AG10803 (cell line): ENCODE data around the gene FBXL7.

Source experiments
- DNase-seq: peaks from one replicate; pipeline ENCODE4 v3.0.0; 2010; ENCODE audit warnings: low read depth
- H3K4me3 ChIP-seq: 2 replicates; pipeline ENCODE4 v1.5.1; 2011; ENCODE audit warnings: mild to moderate bottlenecking, low read length, control low read depth
- TF ChIP-seq, protein P1 (sequence below): conservative IDR thresholded peaks from 2 replicates; pipeline ENCODE4 v1.5.1; 2011; ENCODE audit warnings: mild to moderate bottlenecking, low read length, control low read depth, inconsistent platforms

The FBXL7 gene

DNA sequence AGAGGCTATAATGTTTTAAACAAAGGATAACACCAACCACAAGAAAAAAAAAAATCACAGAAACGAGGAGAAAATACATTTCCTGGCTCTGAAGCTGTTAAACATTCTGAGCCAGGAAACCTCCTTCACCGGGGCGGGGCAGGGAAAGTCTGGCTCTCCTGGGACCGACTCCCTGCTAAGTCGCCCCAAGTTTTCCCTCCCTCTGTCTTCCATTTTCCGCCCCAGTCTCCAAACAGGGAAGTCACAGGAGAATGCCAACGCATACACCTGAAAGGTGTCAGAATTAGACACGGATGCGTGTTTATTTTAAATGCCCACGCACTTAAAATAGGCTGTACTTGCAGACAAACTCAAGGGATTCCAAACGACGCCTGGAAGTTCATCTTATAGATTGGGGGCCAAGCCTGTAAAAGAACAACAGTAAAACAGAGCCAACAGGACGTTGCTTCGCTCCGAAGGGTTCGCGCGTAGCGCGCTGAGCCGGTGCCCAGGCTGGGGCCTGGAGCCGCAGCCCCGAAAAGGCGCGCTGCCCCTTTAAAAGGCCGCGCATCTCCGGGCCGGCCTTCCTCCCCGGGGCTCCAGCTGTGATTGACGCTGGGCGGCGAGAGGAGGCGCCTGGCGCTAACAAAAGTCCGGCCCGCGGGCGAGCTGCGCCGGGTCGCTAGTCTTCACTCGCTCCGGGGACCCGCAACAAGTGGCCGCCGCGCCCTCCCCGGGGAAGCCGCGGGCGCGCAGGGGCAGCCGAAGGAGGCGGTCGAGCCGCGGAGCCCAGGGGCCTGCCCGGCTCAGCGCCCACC is at the start of gene FBXL7:
FBXL7 (plus strand) TSS at position 653 of the 797 bp plus-strand sequence.
- DNase-seq: peak; percentile 77
- H3K4me3 ChIP-seq: peak within 1 kb of the TSS; percentile 88
- TF ChIP-seq, protein P1, sequence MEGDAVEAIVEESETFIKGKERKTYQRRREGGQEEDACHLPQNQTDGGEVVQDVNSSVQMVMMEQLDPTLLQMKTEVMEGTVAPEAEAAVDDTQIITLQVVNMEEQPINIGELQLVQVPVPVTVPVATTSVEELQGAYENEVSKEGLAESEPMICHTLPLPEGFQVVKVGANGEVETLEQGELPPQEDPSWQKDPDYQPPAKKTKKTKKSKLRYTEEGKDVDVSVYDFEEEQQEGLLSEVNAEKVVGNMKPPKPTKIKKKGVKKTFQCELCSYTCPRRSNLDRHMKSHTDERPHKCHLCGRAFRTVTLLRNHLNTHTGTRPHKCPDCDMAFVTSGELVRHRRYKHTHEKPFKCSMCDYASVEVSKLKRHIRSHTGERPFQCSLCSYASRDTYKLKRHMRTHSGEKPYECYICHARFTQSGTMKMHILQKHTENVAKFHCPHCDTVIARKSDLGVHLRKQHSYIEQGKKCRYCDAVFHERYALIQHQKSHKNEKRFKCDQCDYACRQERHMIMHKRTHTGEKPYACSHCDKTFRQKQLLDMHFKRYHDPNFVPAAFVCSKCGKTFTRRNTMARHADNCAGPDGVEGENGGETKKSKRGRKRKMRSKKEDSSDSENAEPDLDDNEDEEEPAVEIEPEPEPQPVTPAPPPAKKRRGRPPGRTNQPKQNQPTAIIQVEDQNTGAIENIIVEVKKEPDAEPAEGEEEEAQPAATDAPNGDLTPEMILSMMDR: peak; percentile 20

GRCh38 chr5:15450473-15450872 is 49.5 kb upstream of the FBXL7 start:
- no peak overlapping the region for H3K4me3 ChIP-seq
- TF ChIP-seq, protein P1: no peak
- DNase-seq: no peak

DNA sequence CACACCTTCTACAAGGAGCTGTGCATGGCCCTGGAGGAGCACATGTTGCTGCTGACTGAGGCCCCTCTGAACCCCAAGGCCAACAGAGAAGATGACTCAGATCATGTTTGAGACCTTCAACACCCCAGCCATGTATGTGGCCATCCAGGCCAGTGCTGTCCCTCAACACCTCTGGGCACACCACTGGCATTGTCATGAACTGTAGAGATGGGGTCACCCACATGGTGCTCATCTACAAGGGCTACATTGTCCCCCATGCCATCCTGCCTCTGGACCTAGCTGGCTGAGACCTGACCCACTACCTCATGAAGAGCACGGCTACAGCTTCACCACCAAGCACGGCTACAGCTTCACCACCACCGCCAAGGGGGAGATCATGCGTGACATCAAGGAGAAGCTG is 49.0 kb upstream of the FBXL7 start:
- no peak for DNase-seq
- TF ChIP-seq, protein P1: no peak
- H3K4me3 ChIP-seq: no peak overlapping the region

DNA sequence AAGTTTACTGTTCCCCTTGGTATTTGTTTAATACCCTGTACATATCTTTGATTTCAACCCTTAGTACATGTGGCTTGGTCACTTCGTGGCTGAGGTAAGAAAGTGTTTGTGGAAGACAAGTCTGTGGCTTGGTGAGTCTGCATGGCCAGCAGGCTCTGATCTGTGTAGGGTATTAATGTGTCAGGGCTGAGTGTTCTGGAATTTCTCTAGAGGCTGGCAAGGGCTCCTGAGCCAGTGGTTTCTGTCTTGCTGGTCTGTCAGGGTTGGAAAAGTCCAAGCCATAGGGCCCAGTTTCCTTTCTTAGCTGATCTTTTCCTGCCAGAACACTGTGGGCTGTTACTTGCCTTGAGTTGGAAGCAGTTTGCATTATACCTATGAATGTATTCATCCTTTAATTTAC is 48.0 kb upstream of the FBXL7 start:
- DNase-seq: peak; percentile 12
- TF ChIP-seq, protein P1: no peak
- H3K4me3 ChIP-seq: no peak overlapping the region

- TF ChIP-seq, protein P1: no peak
- DNase-seq: peak; percentile 21
- H3K4me3 ChIP-seq: no peak overlapping the region
These were observed 47.2 kb upstream of the FBXL7 start for GRCh38 chr5:15452781-15453180.

DNA sequence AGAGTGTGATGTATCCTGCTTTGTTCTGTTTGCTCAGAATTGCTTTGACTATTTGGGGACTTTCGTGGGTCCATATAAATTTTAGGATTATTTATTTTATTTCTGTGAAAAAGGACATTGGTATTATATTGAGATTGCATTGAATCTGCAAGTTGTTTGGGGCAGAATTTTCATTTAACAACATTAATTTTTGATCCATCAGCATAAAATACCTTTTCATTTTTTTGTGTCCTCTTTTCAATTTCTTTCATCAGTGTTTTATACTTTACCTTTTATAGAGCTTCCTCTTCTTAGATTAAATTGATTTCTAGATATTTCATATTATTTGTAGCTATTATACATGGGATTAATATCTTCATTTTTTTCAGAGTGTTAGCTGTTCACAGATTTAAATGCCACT is 40.8 kb upstream of the FBXL7 start:
- no peak overlapping the region for H3K4me3 ChIP-seq
- no peak for DNase-seq
- TF ChIP-seq, protein P1: no peak

- TF ChIP-seq, protein P1: peak; percentile 71
- no peak overlapping the region for H3K4me3 ChIP-seq
- peak; percentile 34 for DNase-seq
These were observed 36.6 kb upstream of the FBXL7 start for GRCh38 chr5:15463231-15463980.
